Mucosa of descending colon (tissue), 3 donors: Measurements from ENCODE around the gene SCUBE1. TPM values are rescaled to one million over a fixed set of nuclear protein-coding genes. Genes with fewer than 3 reads are reported as not detected.

ENCODE experiments used
- ATAC-seq: fragments of 200-7000 bp; cut with Tn5 transposase; one replicate; pipeline ENCODE4 v1.9.1; 2020; ENCODE audit warnings: mild to moderate bottlenecking, moderate library complexity
- DNase-seq, 3 donors: peaks; one replicate each; pipeline ENCODE4 v3.0.0-alpha.2; 2020
- H3K36me3 ChIP-seq: fragments of 200-600 bp; one replicate; pipeline ENCODE4 v1.8.0; 2021; ENCODE audit warnings: low read depth, mild to moderate bottlenecking
- H3K4me1 ChIP-seq: fragments of 200-600 bp; one replicate; pipeline ENCODE4 v1.8.0; 2021; ENCODE audit warnings: low read depth, mild to moderate bottlenecking
- H3K4me3 ChIP-seq: fragments of 200-600 bp; one replicate; pipeline ENCODE4 v1.8.0; 2021; ENCODE audit warnings: mild to moderate bottlenecking
- H3K9me3 ChIP-seq: fragments of 200-600 bp; one replicate; pipeline ENCODE4 v1.8.0; 2021; ENCODE audit warnings: mild to moderate bottlenecking
- intact Hi-C, 2 donors: fragments of 100-400 bp; cut with DNase I in 1 of 2; cut with micrococcal nuclease in 1 of 2; formaldehyde crosslinking; loops; one replicate each; pipeline versions ENCODE4 v1.11.0 to v1.11.1; 2022; cut with DNase I, micrococcal nuclease
- total RNA-seq, 3 donors: library from RNA; stranded (reverse); fragmentation: NEBNext Ultra II Directional in 2 of 3; extraction: Animal tissue kit (Norgen Biotek cat#: 25700) in 2 of 3; gene quantifications; one replicate each; pipeline versions ENCODE4 v1.2.1 to v1.2.4, GENCODE V29; 2021 to 2023
- TF ChIP-seq, protein P1 (sequence below): fragments of 200-600 bp; IDR thresholded peaks from one replicate; pipeline ENCODE4 v1.8.0; 2022; ENCODE audit warnings: antibody characterized with exemption, mild to moderate bottlenecking
- donor health status: DM: no; HTN: no; CAD: no; lungs with moderate emphysema.
- donor health status: DM: no; HTN: no; CAD: no.
- donor health status: DM: no; HTN: yes; CAD: no.

Gene SCUBE1
- total RNA-seq, 3 donors from 2014 or later = 3.8 to 20.9 (median 4.7) TPM

DNA sequence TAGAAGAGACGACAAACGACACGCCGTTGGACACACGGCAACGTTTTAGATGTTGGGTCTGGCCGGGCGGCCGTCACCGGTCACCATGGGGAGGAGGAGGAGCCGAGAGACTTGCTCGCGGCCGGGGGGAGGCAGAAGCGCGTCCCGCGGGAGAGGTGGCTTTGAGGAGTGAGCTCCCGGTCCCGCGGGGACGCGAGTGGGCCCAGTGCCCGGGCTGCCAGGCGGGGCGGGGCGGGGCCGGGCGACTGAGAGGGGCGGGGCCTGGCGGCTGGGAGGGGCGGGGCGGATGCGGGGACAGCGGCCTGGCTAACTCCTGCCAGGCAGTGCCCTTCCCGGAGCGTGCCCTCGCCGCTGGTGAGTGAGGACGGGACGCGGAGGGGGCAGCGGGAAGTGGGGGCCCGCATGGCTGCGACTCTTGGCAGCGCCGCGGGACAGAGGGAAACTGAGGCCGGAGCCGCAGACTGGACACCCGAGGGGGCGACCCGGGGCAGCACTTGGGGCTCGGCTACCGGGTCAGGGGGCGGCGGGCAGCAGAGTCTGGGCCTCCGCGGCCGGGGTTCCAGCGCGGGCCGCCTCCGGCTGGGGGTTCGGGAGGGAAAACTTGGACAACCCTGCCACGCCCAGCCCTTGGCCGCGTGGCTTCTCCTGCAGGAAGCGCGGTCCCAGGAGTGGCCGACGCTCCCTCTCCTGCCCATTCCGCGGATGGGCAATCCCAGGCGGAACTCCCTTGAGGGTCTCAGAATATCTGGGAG, 191.7 kb downstream of the SCUBE1 start, which contains the start of gene TSPO:
Gene TSPO, plus strand, starts transcription at position 309 of the 752 bp plus-strand sequence. CDS start 7,680 bp downstream, outside the sequence.
- DNase-seq (peak; percentile 84 to 90 (median 87)), ATAC-seq (peak; percentile 84)
- H3K4me3 ChIP-seq = peak within 1 kb of the TSS; percentile 60
- TF ChIP-seq, protein P1, sequence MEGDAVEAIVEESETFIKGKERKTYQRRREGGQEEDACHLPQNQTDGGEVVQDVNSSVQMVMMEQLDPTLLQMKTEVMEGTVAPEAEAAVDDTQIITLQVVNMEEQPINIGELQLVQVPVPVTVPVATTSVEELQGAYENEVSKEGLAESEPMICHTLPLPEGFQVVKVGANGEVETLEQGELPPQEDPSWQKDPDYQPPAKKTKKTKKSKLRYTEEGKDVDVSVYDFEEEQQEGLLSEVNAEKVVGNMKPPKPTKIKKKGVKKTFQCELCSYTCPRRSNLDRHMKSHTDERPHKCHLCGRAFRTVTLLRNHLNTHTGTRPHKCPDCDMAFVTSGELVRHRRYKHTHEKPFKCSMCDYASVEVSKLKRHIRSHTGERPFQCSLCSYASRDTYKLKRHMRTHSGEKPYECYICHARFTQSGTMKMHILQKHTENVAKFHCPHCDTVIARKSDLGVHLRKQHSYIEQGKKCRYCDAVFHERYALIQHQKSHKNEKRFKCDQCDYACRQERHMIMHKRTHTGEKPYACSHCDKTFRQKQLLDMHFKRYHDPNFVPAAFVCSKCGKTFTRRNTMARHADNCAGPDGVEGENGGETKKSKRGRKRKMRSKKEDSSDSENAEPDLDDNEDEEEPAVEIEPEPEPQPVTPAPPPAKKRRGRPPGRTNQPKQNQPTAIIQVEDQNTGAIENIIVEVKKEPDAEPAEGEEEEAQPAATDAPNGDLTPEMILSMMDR = no peak
- H3K36me3 ChIP-seq = no peaks in the 10 kb centered on the region
- intact Hi-C loops = no loop called here
- peaks cover 27% of the 10 kb centered on the region for H3K4me1 ChIP-seq
- H3K9me3 ChIP-seq = no peaks in the 10 kb centered on the region

DNA sequence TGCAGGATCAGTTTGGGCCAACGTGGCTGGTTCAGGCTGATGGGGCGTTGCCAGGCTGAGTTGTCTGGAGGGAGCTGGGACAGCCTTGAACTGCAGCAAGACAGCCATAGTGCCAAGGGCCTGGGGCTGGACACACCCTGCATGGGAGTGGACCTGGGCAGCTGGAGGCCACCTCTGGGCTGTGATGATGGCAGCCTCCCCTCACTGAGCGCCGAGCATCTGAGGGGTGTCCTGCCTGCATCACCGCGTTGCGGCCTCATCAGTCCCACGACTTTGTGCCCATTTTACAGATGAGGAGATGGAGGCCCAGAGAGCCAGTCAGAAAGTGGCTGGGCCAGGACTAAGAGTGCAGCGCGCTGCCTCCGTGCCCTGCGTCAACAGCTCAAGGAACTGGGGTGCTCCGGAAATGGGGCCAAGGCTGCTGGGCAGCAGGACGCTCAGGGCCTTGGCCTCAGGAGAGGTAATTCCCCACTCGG, 192.4 kb downstream of the SCUBE1 start:
- Histone ChIP-seq H3K4me1 (peaks cover 27% of the 10 kb centered on the region), H3K36me3 (no peaks in the 10 kb centered on the region), H3K4me3 (no peak overlapping the region), H3K9me3 (no peaks in the 10 kb centered on the region)
- TF ChIP-seq, protein P1 = no peak
- intact Hi-C loops = no loop called here
- no peak for ATAC-seq
- DNase-seq = peak in 2 of 3 donors; percentile 32 to 59

DNA sequence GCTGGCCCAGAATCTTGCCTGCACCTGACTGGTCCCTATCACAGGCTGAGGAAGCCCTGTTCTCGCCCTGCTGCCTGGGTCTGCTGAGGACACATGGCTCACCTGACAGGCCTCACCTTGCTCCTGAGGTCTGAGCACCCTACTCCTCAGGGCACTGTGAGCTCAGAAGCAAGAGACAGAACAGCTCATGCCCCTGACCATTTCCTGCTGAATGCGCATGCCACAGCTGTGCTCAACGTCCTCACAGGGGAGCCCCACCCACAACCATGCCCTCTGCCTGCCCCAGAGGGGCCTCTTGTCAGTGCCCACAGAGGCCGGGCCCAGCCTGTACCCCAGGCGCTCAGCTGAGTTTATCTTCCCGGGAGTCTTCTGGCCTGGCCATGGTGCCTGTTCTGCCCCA, 194.6 kb downstream of the SCUBE1 start:
- DNase-seq = peak; percentile 45 to 74 (median 64)

DNA sequence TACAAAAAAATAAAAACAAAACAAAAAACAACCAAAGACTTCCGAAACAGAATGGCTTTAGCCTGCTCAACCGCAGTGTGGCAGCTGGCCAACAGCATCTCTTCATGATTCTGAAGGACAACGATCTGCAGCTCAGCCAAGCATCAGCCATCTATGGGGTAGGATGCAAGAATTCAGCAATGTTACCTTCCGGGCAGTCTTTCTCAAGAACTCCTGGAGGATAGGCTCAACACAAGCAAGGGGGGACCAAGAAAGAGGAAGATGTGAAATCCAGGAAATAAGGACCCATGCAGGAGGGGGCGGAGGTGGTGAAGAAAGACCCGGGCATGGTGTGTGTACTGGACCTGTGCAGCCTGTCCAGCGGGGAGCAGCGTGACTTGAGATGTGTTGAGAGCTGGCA, 195.4 kb downstream of the SCUBE1 start:
- Histone ChIP-seq H3K36me3 (no peaks in the 10 kb centered on the region), H3K9me3 (no peaks in the 10 kb centered on the region), H3K4me1 (peaks cover 19% of the 10 kb centered on the region), H3K4me3 (no peak overlapping the region)
- no peak for ATAC-seq
- DNase-seq = no peak
- TF ChIP-seq, protein P1 = no peak
- intact Hi-C loops = no loop called here

More for the DNA sequence above, 194.6 kb downstream of the SCUBE1 start:
- intact Hi-C loops = no loop called here
- TF ChIP-seq, protein P1 = no peak
- ATAC-seq = peak; percentile 15
- Histone ChIP-seq H3K9me3 (no peaks in the 10 kb centered on the region), H3K36me3 (no peaks in the 10 kb centered on the region), H3K4me3 (no peak overlapping the region), H3K4me1 (peaks cover 19% of the 10 kb centered on the region)

Other genes with a start within 250 kb of the SCUBE1 start
- gene BIK, start 232.6 kb downstream of the SCUBE1 start, total RNA-seq = 10 to 100 TPM in 2 of 3 donors, 1 to 10 TPM in 1; 8.4 to 28.3 (median 20.6) TPM
- 10 to 100 TPM; 16.1 to 18.8 (median 17.0) TPM for gene MCAT, start 200.0 kb downstream of the SCUBE1 start, total RNA-seq
- 100 to 1,000 TPM; 134 to 281 (median 236) TPM for gene TSPO, start 191.8 kb downstream of the SCUBE1 start, total RNA-seq
- 10 to 100 TPM; 47.6 to 95.2 (median 90.1) TPM for gene TTLL12, start 156.2 kb downstream of the SCUBE1 start, total RNA-seq
- under 1 TPM in 1 of 3 donors, not detected in 2; 0.17 TPM for gene MPPED1, start 68.6 kb upstream of the SCUBE1 start, total RNA-seq